HepG2 (cell line): ENCODE results near the gene STRN4. TPM values are rescaled to one million over a fixed set of nuclear protein-coding genes. Genes with fewer than 3 reads are reported as not detected.
A peak's percentile ranks its signal among the peaks of the same experiment; 100 is the strongest.

Source experiments
- ATAC-seq: fragments of 200-7000 bp; cut with Tn5 transposase; 3 replicates; pipeline ENCODE4 v1.9.1; 2020; ENCODE audit warnings: mild to moderate bottlenecking, moderate library complexity
- BruUV-seq: library from RNA; stranded (reverse); fragments of 400-500 nt; replicated peaks from 2 replicates; lab custom pipeline; 2021; lab: Mats Ljungman, UMichigan
- CTCF ChIA-PET: fragments of 300-600 bp; formaldehyde crosslinking; extraction: SDS; loops from one replicate; lab custom pipeline; 2021; ENCODE audit warnings: low total read pairs, inconsistent platforms, low intra/inter-chr PET ratio; lab: Yijun Ruan, JAX
- POLR2A ChIA-PET: fragments of 350-600 bp; sonication (Branson Sonifier 250); formaldehyde crosslinking; loops from one replicate; lab custom pipeline; 2020; ENCODE audit warnings: antibody characterized with exemption, inconsistent platforms; lab: Yijun Ruan, JAX
- DNase-seq: peaks from one replicate; pipeline ENCODE4 v3.0.0-alpha.2; 2015; ENCODE audit warnings: low spot score
- FAIRE-seq: peaks from 3 replicates; lab custom pipeline; 2011; peaks lifted over from hg19 to GRCh38; lab: Jason Lieb, UNC
- H2AFZ ChIP-seq: one replicate; pipeline ENCODE4 v1.6.1; 2011; ENCODE audit warnings: low read length, inconsistent platforms
- H3K27ac ChIP-seq: fragments of 300-600 bp; 3 replicates; pipeline ENCODE4 v1.8.0; 2011; ENCODE audit warnings: mixed run types, mild to moderate bottlenecking, mixed read lengths, low read length, inconsistent platforms; ENCODE audit not compliant: insufficient read depth; ENCODE audit errors: extremely low read length
- H3K27me3 ChIP-seq, 2 experiments: fragments of 200-600 bp in 1 of 2; 2 replicates in 1 of 2; 3 replicates in 1 of 2; pipeline versions ENCODE4 v1.6.0 to v1.8.0; 2011; ENCODE audit warnings: low read length in 2 of 2, mild to moderate bottlenecking in 2 of 2, moderate library complexity in 2 of 2, inconsistent platforms in 1 of 2; ENCODE audit not compliant: insufficient read depth in 2 of 2, control insufficient read depth in 1 of 2
- H3K36me3 ChIP-seq, 2 experiments: fragments of 200-600 bp in 1 of 2; replicated peaks in 1 of 2; 2 replicates in 1 of 2; 3 replicates in 1 of 2; pipeline versions ENCODE4 v1.5.1 to v1.8.0; 2011; ENCODE audit warnings: low read length in 2 of 2, inconsistent platforms in 1 of 2; ENCODE audit not compliant: insufficient read depth in 2 of 2, control insufficient read depth in 1 of 2
- H3K4me1 ChIP-seq: 2 replicates; pipeline ENCODE4 v1.5.1; 2012; ENCODE audit warnings: low read length, inconsistent platforms; ENCODE audit not compliant: insufficient read depth
- H3K4me2 ChIP-seq: 2 replicates; pipeline ENCODE4 v1.6.0; 2011; ENCODE audit warnings: low read depth, low read length, inconsistent platforms
- H3K4me3 ChIP-seq, 3 experiments: fragments of 200-600 bp in 1 of 3; sonication (generic), shearing (Covaris generic) in 1 of 3; replicated peaks in 1 of 3; 2 replicates each; pipeline ENCODE4 v1.5.1; 2011 to 2016; ENCODE audit warnings: low read length in 3 of 3, inconsistent platforms in 2 of 3, low read depth in 2 of 3, mild to moderate bottlenecking in 2 of 3, control low read depth in 1 of 3, mixed read lengths in 1 of 3; ENCODE audit not compliant: insufficient read depth in 1 of 3
- H3K79me2 ChIP-seq: one replicate; pipeline ENCODE4 v1.6.1; 2011; ENCODE audit warnings: low read length, inconsistent platforms; ENCODE audit not compliant: insufficient read depth
- H3K9ac ChIP-seq: 2 replicates; pipeline ENCODE4 v1.6.0; 2011; ENCODE audit warnings: mild to moderate bottlenecking, low read depth, low read length, inconsistent platforms; ENCODE audit not compliant: insufficient read depth
- H3K9me3 ChIP-seq: 2 replicates; pipeline ENCODE4 v1.5.1; 2012; ENCODE audit warnings: mild to moderate bottlenecking, low read length
- H4K20me1 ChIP-seq: 2 replicates; pipeline ENCODE4 v1.6.0; 2011; ENCODE audit warnings: inconsistent platforms, mild to moderate bottlenecking, low read length, moderate library complexity; ENCODE audit not compliant: insufficient read depth
- ARNT2 ChIP-seq: sonication (generic); formaldehyde crosslinking; IDR thresholded peaks from 2 replicates; pipeline ENCODE4 v1.8.0; 2022; ENCODE audit warnings: mild to moderate bottlenecking, low read depth, missing genetic modification reagents, moderate library complexity
- HOXA3 ChIP-seq: sonication (generic); formaldehyde crosslinking; IDR thresholded peaks from 2 replicates; pipeline ENCODE4 v1.5.0; 2020; ENCODE audit warnings: missing genetic modification reagents
- MAZ ChIP-seq, 2 experiments: sonication (generic) in 1 of 2; formaldehyde crosslinking in 1 of 2; IDR thresholded peaks; 2 replicates each; pipeline versions ENCODE4 v1.5.0 to v1.6.1; 2012 to 2020; ENCODE audit warnings: low read depth in 2 of 2, mild to moderate bottlenecking in 2 of 2, borderline replicate concordance in 1 of 2, improper control_type of control experiment in 1 of 2, low read length in 1 of 2, missing genetic modification reagents in 1 of 2, moderate library complexity in 1 of 2
- MBNL3 ChIP-seq: fragments of 250-450 bp; sonication (Bioruptor Pico); conservative IDR thresholded peaks from 2 replicates; pipeline ENCODE4 v1.8.0; 2022; ENCODE audit warnings: mild to moderate bottlenecking, inconsistent platforms
- PRPF4 ChIP-seq: fragments of 200-400 bp; formaldehyde crosslinking; IDR thresholded peaks from 2 replicates; pipeline ENCODE4 v1.6.1; 2016; ENCODE audit warnings: low read length, low read depth; ENCODE audit not compliant: poor library complexity, severe bottlenecking
- RBM22 ChIP-seq: fragments of 200-400 bp; formaldehyde crosslinking; optimal IDR thresholded peaks from 2 replicates; pipeline ENCODE3; 2017; ENCODE audit warnings: mild to moderate bottlenecking, low read length, moderate library complexity
- SETDB1 ChIP-seq: sonication (generic); formaldehyde crosslinking; IDR thresholded peaks from 2 replicates; pipeline ENCODE4 v1.5.1; 2020; ENCODE audit warnings: missing genetic modification reagents, mild to moderate bottlenecking, borderline replicate concordance
- THYN1 ChIP-seq: sonication (generic); formaldehyde crosslinking; IDR thresholded peaks from 2 replicates; pipeline ENCODE4 v1.8.1; 2023; ENCODE audit warnings: low read depth, mild to moderate bottlenecking, moderate library complexity, missing genetic modification reagents, borderline replicate concordance
- U2AF2 ChIP-seq: fragments of 200-400 bp; formaldehyde crosslinking; IDR thresholded peaks from 2 replicates; pipeline ENCODE4 v1.6.1; 2017; ENCODE audit warnings: low read depth, mild to moderate bottlenecking, low read length
- YEATS4 ChIP-seq: sonication (generic); formaldehyde crosslinking; IDR thresholded peaks from 2 replicates; pipeline ENCODE4 v1.4.0; 2020; ENCODE audit warnings: missing genetic modification reagents, borderline replicate concordance
- ZFYVE20 ChIP-seq: sonication (generic); formaldehyde crosslinking; IDR thresholded peaks from 2 replicates; pipeline ENCODE4 v1.8.0; 2023; ENCODE audit warnings: low read depth, mild to moderate bottlenecking, moderate library complexity, missing genetic modification reagents, borderline replicate concordance
- ZNF367 ChIP-seq: sonication (generic); formaldehyde crosslinking; IDR thresholded peaks from 2 replicates; pipeline ENCODE4 v1.4.0; 2020; ENCODE audit warnings: missing genetic modification reagents, borderline replicate concordance
- ZNF543 ChIP-seq: sonication (generic); formaldehyde crosslinking; IDR thresholded peaks from 2 replicates; pipeline ENCODE4 v1.4.0; 2020; ENCODE audit warnings: mild to moderate bottlenecking, missing genetic modification reagents
- ZNF570 ChIP-seq: sonication (generic); formaldehyde crosslinking; IDR thresholded peaks from 2 replicates; pipeline ENCODE4 v1.4.0; 2020; ENCODE audit warnings: mild to moderate bottlenecking, missing genetic modification reagents, borderline replicate concordance
- ZNF703 ChIP-seq: sonication (generic); formaldehyde crosslinking; IDR thresholded peaks from 2 replicates; pipeline ENCODE4 v1.5.1; 2020; ENCODE audit warnings: missing genetic modification reagents, mild to moderate bottlenecking, moderate library complexity, borderline replicate concordance
- ZNF766 ChIP-seq: sonication (generic); formaldehyde crosslinking; IDR thresholded peaks from 2 replicates; pipeline ENCODE4 v1.5.0; 2020; ENCODE audit warnings: missing genetic modification reagents, borderline replicate concordance
- ZNF775 ChIP-seq: sonication (generic); formaldehyde crosslinking; IDR thresholded peaks from 2 replicates; pipeline ENCODE4 v1.4.0; 2020; ENCODE audit warnings: missing genetic modification reagents, mild to moderate bottlenecking, moderate library complexity, borderline replicate concordance
- WGBS: methylation state at CpG from one replicate; pipeline ENCODE4 v1.1.6; 2017; ENCODE audit warnings: low lambda C conversion rate; 5-methylcytosine and 5-hydroxymethylcytosine counted together
- in situ Hi-C: cut with HindIII; loops from 2 replicates; pipeline ENCODE4 v1.10.0; 2017; ENCODE audit warnings: low pct_unique_long_range_greater_than_20kb; ENCODE audit not compliant: extremely low pct_ligation_motif_present
- intact Hi-C: fragments of 100-400 bp; cut with micrococcal nuclease; formaldehyde crosslinking; loops from one replicate; pipeline ENCODE4 v1.10.0; 2022; ENCODE audit not compliant: unreplicated experiment
- polyA plus RNA-seq, 8 experiments: library from polyadenylated mRNA; depleted of rRNA in 3 of 8; stranded (reverse) in 7 of 8; unstranded in 1 of 8; fragments of >200 nt; fragmentation: Illumina TruSeq in 4 of 8; extraction: Trizol in 4 of 8; gene quantifications; 2 replicates each; pipeline versions ENCODE4 v1.2.1 to v1.2.3, GENCODE V29; 2011 to 2016; ENCODE audit warnings: low read depth in 4 of 8, missing spikeins in 1 of 8, mixed read lengths in 1 of 8; ENCODE audit not compliant: insufficient read depth in 1 of 8
- total RNA-seq, 5 experiments: library from RNA; depleted of rRNA; stranded (reverse); fragments of >200 nt; fragmentation: Illumina TruSeq; extraction: Trizol; gene quantifications; 2 replicates each; pipeline ENCODE4 v1.2.3, GENCODE V29; 2016; ENCODE audit warnings: low read depth in 1 of 5
- TF ChIP-seq, protein P1 (sequence below): sonication (generic); formaldehyde crosslinking; IDR thresholded peaks from 2 replicates; pipeline ENCODE4 v1.4.0; 2020; ENCODE audit warnings: missing genetic modification reagents, borderline replicate concordance
- TF ChIP-seq, protein P2 (sequence below), 2 experiments: sonication (generic) in 1 of 2; formaldehyde crosslinking in 1 of 2; IDR thresholded peaks; 2 replicates each; pipeline versions ENCODE4 v1.4.0 to v1.6.1; 2018 to 2020; ENCODE audit warnings: missing genetic modification reagents in 2 of 2, borderline replicate concordance in 1 of 2, low read depth in 1 of 2, mild to moderate bottlenecking in 1 of 2, missing biosample characterization in 1 of 2

The STRN4 gene
- total and polyA plus RNA-seq, 2 of the 13 experiments (the other 11 are each of a cell fraction or from before 2014, with no cell fraction given): 43.1 to 57.3 TPM

DNA sequence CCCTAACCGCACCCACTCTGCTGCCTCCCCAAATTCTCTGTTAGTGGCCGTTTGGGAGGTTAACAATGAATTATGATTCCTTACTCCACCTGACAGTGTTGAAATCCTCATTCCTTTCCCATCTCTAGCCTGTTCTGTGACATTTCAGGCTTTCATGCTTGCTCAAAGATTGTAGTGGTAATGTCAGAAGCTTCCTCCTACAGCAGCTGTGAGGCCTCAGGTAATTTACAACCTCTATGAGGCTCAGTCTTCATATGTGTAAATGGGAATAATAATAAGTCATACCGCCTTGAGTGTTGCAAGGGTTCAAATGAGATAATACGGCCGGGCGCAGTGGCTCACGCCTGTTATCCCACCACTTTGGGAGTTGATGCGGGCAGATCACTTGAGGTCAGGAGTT lies 43.1 kb upstream of the STRN4 start (continued):
- TF ChIP-seq THYN1: no peak

DNA sequence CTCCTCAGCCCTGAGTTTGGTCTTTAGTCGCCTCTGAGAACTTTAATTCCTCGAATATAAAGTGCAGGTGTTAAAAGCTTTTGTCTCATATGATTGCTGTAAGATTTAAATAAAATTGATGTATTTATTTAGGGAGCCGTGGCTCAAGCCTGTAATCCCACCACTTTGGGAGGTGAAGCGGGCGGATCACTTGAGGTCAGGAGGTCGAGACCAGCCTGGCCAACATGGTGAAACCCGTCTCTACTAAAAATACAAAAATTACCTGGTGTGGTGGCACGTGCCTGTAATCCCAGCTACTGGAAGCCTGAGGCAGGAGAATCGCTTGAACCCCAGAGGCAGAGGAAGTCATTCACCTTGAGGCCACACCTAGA lies 42.7 kb upstream of the STRN4 start:
- POLR2A ChIA-PET: interaction anchor here (0.6 to 5.9 kb wide), 24 partner anchors 8 to 467 kb away, joined by 3 to 66 read pairs (median 6); partner anchors contain the start of genes AP2S1, ARHGAP35, CALM3 and CCDC9
- H3K27ac ChIP-seq: no peak overlapping the region
- no peak overlapping the region for H2AFZ ChIP-seq
- H4K20me1 ChIP-seq: peaks cover 11% of the 10 kb centered on the region
- DNase-seq: no peak
- CTCF ChIA-PET: no interaction called here
- no peaks in the 10 kb centered on the region for H3K9me3 ChIP-seq
- peak overlapping the region; percentile 20 for H3K4me2 ChIP-seq
- no peak overlapping the region for H3K9ac ChIP-seq
- peaks cover 44% of the 10 kb centered on the region for H3K79me2 ChIP-seq
- WGBS: 74% methylated on average over 9 of the region's 9 CpGs
- no TSS peak for BruUV-seq
- no peak overlapping the region for H3K4me3 ChIP-seq
- FAIRE-seq: no peak
- peaks cover under 1 to 5% of the 10 kb centered on the region in 2 experiments; a peak in 4 of 5 replicates for H3K36me3 ChIP-seq
- no peaks in the 10 kb centered on the region; a peak in 1 of 5 replicates for H3K27me3 ChIP-seq
- H3K4me1 ChIP-seq: peaks cover 52% of the 10 kb centered on the region
- in situ Hi-C loops: no loop called here
- no peak for ATAC-seq
- intact Hi-C loops: no loop called here
- TF ChIP-seq, protein P1, sequence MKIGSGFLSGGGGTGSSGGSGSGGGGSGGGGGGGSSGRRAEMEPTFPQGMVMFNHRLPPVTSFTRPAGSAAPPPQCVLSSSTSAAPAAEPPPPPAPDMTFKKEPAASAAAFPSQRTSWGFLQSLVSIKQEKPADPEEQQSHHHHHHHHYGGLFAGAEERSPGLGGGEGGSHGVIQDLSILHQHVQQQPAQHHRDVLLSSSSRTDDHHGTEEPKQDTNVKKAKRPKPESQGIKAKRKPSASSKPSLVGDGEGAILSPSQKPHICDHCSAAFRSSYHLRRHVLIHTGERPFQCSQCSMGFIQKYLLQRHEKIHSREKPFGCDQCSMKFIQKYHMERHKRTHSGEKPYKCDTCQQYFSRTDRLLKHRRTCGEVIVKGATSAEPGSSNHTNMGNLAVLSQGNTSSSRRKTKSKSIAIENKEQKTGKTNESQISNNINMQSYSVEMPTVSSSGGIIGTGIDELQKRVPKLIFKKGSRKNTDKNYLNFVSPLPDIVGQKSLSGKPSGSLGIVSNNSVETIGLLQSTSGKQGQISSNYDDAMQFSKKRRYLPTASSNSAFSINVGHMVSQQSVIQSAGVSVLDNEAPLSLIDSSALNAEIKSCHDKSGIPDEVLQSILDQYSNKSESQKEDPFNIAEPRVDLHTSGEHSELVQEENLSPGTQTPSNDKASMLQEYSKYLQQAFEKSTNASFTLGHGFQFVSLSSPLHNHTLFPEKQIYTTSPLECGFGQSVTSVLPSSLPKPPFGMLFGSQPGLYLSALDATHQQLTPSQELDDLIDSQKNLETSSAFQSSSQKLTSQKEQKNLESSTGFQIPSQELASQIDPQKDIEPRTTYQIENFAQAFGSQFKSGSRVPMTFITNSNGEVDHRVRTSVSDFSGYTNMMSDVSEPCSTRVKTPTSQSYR (CRISPR knock-in tag): no peak
- TF ChIP-seq, protein P2, sequence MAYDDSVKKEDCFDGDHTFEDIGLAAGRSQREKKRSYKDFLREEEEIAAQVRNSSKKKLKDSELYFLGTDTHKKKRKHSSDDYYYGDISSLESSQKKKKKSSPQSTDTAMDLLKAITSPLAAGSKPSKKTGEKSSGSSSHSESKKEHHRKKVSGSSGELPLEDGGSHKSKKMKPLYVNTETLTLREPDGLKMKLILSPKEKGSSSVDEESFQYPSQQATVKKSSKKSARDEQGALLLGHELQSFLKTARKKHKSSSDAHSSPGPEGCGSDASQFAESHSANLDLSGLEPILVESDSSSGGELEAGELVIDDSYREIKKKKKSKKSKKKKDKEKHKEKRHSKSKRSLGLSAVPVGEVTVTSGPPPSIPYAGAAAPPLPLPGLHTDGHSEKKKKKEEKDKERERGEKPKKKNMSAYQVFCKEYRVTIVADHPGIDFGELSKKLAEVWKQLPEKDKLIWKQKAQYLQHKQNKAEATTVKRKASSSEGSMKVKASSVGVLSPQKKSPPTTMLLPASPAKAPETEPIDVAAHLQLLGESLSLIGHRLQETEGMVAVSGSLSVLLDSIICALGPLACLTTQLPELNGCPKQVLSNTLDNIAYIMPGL (CRISPR knock-in tag; IDR thresholded peaks at IDR 0.05; ENCODE audit: borderline replicate concordance in 1 of 2, low read depth in 1 of 2): no peak
- TF ChIP-seq U2AF2: no peak
- no peak for TF ChIP-seq MAZ (IDR thresholded peaks at IDR 0.05; ENCODE audit: borderline replicate concordance, low read depth, low read length)
- TF ChIP-seq MAZ (CRISPR knock-in tag; IDR thresholded peaks at IDR 0.05; ENCODE audit: low read depth): no peak
- TF ChIP-seq ZNF367 (CRISPR knock-in tag): no peak
- no peak for TF ChIP-seq ZNF775 (CRISPR knock-in tag)
- no peak for TF ChIP-seq PRPF4
- TF ChIP-seq ZFYVE20 (CRISPR knock-in tag): no peak
- no peak for TF ChIP-seq YEATS4 (CRISPR knock-in tag)
- no peak for TF ChIP-seq HOXA3 (CRISPR knock-in tag)
- TF ChIP-seq SETDB1 (CRISPR knock-in tag): no peak
- TF ChIP-seq ZNF766: no peak
- no peak for TF ChIP-seq ZNF543 (CRISPR knock-in tag)
- TF ChIP-seq MBNL3: no peak
- no peak for TF ChIP-seq RBM22
- TF ChIP-seq ARNT2 (CRISPR knock-in tag): no peak
- TF ChIP-seq ZNF703 (CRISPR knock-in tag): no peak
- no peak for TF ChIP-seq ZNF570 (CRISPR knock-in tag)
